ENCODE results near the gene PPP1R27.

The PPP1R27 gene

GRCh38 chr17:81834831-81835267, at the start of gene PPP1R27:
Gene PPP1R27, minus strand, starts transcription at chr17:81835050. Its CDS starts 97 bp downstream, at chr17:81834953.
- no peak for DNase-seq (ENCODE audit: low read depth, low spot score)

- DNase-seq (ENCODE audit: low read depth, low spot score): no peak
These were observed 49.7 kb upstream of the PPP1R27 start for GRCh38 chr17:81884520-81884919.

- DNase-seq (ENCODE audit: low read depth, low spot score): no peak
These were observed 44.3 kb upstream of the PPP1R27 start for GRCh38 chr17:81879121-81879520.

GRCh38 chr17:81878294-81878693, 43.4 kb upstream of the PPP1R27 start:
- DNase-seq (ENCODE audit: low read depth, low spot score): no peak

GRCh38 chr17:81877569-81877968, 42.7 kb upstream of the PPP1R27 start:
- DNase-seq (ENCODE audit: low read depth, low spot score): no peak

- peak; percentile 91 for DNase-seq (ENCODE audit: low read depth, low spot score)
These were observed 36.8 kb upstream of the PPP1R27 start for GRCh38 chr17:81871387-81872230.

- DNase-seq (ENCODE audit: low read depth, low spot score): no peak
These were observed 36.1 kb upstream of the PPP1R27 start, which contains the start of gene ARHGDIA for GRCh38 chr17:81870981-81871386. Gene ARHGDIA, minus strand, starts transcription at chr17:81871337. Its CDS starts 1,407 bp downstream, at chr17:81869930.

- DNase-seq (ENCODE audit: low read depth, low spot score): no peak
These were observed 35.5 kb upstream of the PPP1R27 start for GRCh38 chr17:81870131-81870980.

- DNase-seq (ENCODE audit: low read depth, low spot score): no peak
These were observed 34.6 kb upstream of the PPP1R27 start for GRCh38 chr17:81869221-81870130.

GRCh38 chr17:81868674-81869220, 33.9 kb upstream of the PPP1R27 start:
- no peak for DNase-seq (ENCODE audit: low read depth, low spot score)

GRCh38 chr17:81867991-81868673, 33.3 kb upstream of the PPP1R27 start:
- DNase-seq (ENCODE audit: low read depth, low spot score): no peak

GRCh38 chr17:81867170-81867990, 32.5 kb upstream of the PPP1R27 start:
- no peak for DNase-seq (ENCODE audit: low read depth, low spot score)

- DNase-seq (ENCODE audit: low read depth, low spot score): no peak
These were observed 31.8 kb upstream of the PPP1R27 start for GRCh38 chr17:81866440-81867169.

GRCh38 chr17:81865733-81866439, 31.0 kb upstream of the PPP1R27 start:
- no peak for DNase-seq (ENCODE audit: low read depth, low spot score)

GRCh38 chr17:81865358-81865732, 30.5 kb upstream of the PPP1R27 start:
- no peak for DNase-seq (ENCODE audit: low read depth, low spot score)

GRCh38 chr17:81863833-81864768, 29.3 kb upstream of the PPP1R27 start:
- DNase-seq (ENCODE audit: low read depth, low spot score): no peak

GRCh38 chr17:81863123-81863675, 28.3 kb upstream of the PPP1R27 start:
- no peak for DNase-seq (ENCODE audit: low read depth, low spot score)
